LoVo (cell line): ENCODE data around the gene HOMER2.
"Not testable (repeated sequence)": the region's sequence is repeated elsewhere in the genome, so short reads cannot be mapped to it uniquely, and the experiment has no call there.

ENCODE experiments used
- DNase-seq: peaks from one replicate; pipeline ENCODE4 v3.0.0-alpha.2; 2016; ENCODE audit warnings: low spot score

The HOMER2 gene

GRCh38 chr15:82964890-82965289 lies 12.4 kb upstream of the HOMER2 start:
- no peak for DNase-seq

GRCh38 chr15:82963471-82964341 lies 11.2 kb upstream of the HOMER2 start:
- DNase-seq: no peak

GRCh38 chr15:82960766-82961165 lies 8.2 kb upstream of the HOMER2 start:
- no peak for DNase-seq

GRCh38 chr15:82959423-82959822 lies 6.9 kb upstream of the HOMER2 start:
- DNase-seq: no peak

- DNase-seq: no peak
Observed at GRCh38 chr15:82958638-82959037, 6.1 kb upstream of the HOMER2 start.

GRCh38 chr15:82951472-82952157 lies 905 bp downstream of the HOMER2 start:
- no peak for DNase-seq

- no peak for DNase-seq
Observed at GRCh38 chr15:82950746-82951370, 1.7 kb downstream of the HOMER2 start.

GRCh38 chr15:82950295-82950694 lies 2.2 kb downstream of the HOMER2 start:
- no peak for DNase-seq

- DNase-seq: no peak
Observed at GRCh38 chr15:82946155-82946701, 6.3 kb downstream of the HOMER2 start.

- no peak for DNase-seq
Observed at GRCh38 chr15:82945326-82945725, 7.2 kb downstream of the HOMER2 start.

GRCh38 chr15:82944821-82945220 lies 7.7 kb downstream of the HOMER2 start:
- DNase-seq: no peak

- no peak for DNase-seq
Observed at GRCh38 chr15:82944056-82944455, 8.5 kb downstream of the HOMER2 start.

GRCh38 chr15:82943176-82943575 lies 9.3 kb downstream of the HOMER2 start:
- DNase-seq: no peak

- DNase-seq: peak; percentile 66
Observed at GRCh38 chr15:82942691-82943090, 9.8 kb downstream of the HOMER2 start.

GRCh38 chr15:82939678-82940077 lies 12.8 kb downstream of the HOMER2 start:
- not testable (repeated sequence) for DNase-seq

- DNase-seq: no peak
Observed at GRCh38 chr15:82937712-82938058, 14.8 kb downstream of the HOMER2 start.

- no peak for DNase-seq
Observed at GRCh38 chr15:82936966-82937711, 15.4 kb downstream of the HOMER2 start.

GRCh38 chr15:82935382-82935781 lies 17.1 kb downstream of the HOMER2 start:
- no peak for DNase-seq

GRCh38 chr15:82934100-82934880 lies 18.2 kb downstream of the HOMER2 start:
- DNase-seq: no peak

GRCh38 chr15:82933576-82933975 lies 18.9 kb downstream of the HOMER2 start:
- no peak for DNase-seq

GRCh38 chr15:82931221-82931620 lies 21.3 kb downstream of the HOMER2 start:
- no peak for DNase-seq
